H1 (cell line): ENCODE data around the gene OPN1MW3. TPM values are rescaled to one million over a fixed set of nuclear protein-coding genes. Genes with fewer than 3 reads are reported as not detected.
"Not testable (repeated sequence)": the region's sequence is repeated elsewhere in the genome, so short reads cannot be mapped to it uniquely, and the experiment has no call there.

ENCODE experiments used
- CTCF ChIA-PET: fragments of 300-600 bp; sonication (Branson Sonifier 250); formaldehyde crosslinking; loops from one replicate; lab custom pipeline; 2021; ENCODE audit not compliant: partially characterized antibody; lab: Charles Lee
- POLR2A ChIA-PET: fragments of 300-600 bp; sonication (Branson Sonifier 250); formaldehyde crosslinking; loops from one replicate; lab custom pipeline; 2021; ENCODE audit warnings: inconsistent platforms; ENCODE audit not compliant: partially characterized antibody; lab: Charles Lee
- DNase-seq, 2 experiments: peaks; one replicate each; pipeline versions ENCODE4 v3.0.0 to v3.0.0-alpha.2; 2010 to 2022; ENCODE audit warnings: low spot score in 2 of 2, low read depth in 1 of 2, mixed read lengths in 1 of 2
- FAIRE-seq: peaks from 2 replicates; lab custom pipeline; 2011; peaks lifted over from hg19 to GRCh38; lab: Jason Lieb, UNC
- H2AFZ ChIP-seq: 2 replicates; pipeline ENCODE4 v1.8.1; 2012; ENCODE audit warnings: low read length, inconsistent platforms
- H2AK5ac ChIP-seq: 2 replicates; pipeline ENCODE4 v1.6.1; 2013; ENCODE audit warnings: low read depth, low read length
- H2BK120ac ChIP-seq: replicated peaks from 2 replicates; pipeline ENCODE3; 2013; ENCODE audit warnings: low read depth, low read length, inconsistent platforms
- H2BK12ac ChIP-seq: 2 replicates; pipeline ENCODE4 v1.6.1; 2013; ENCODE audit warnings: low read depth, low read length
- H2BK15ac ChIP-seq: 2 replicates; pipeline ENCODE4 v1.6.1; 2013; ENCODE audit warnings: low read length
- H2BK20ac ChIP-seq: 2 replicates; pipeline ENCODE4 v1.6.1; 2013; ENCODE audit warnings: low read length
- H2BK5ac ChIP-seq: 2 replicates; pipeline ENCODE4 v1.6.1; 2013; ENCODE audit warnings: low read depth, low read length
- H3K14ac ChIP-seq: 2 replicates; pipeline ENCODE4 v1.6.1; 2013; ENCODE audit warnings: inconsistent platforms; ENCODE audit not compliant: insufficient read length
- H3K18ac ChIP-seq: 2 replicates; pipeline ENCODE4 v1.6.1; 2013; ENCODE audit warnings: low read length; ENCODE audit errors: extremely low read depth
- H3K23ac ChIP-seq: 2 replicates; pipeline ENCODE4 v1.6.1; 2013; ENCODE audit warnings: inconsistent platforms; ENCODE audit not compliant: insufficient read length
- H3K23me2 ChIP-seq: 2 replicates; pipeline ENCODE4 v1.6.1; 2013; ENCODE audit warnings: low read depth, low read length
- H3K27ac ChIP-seq: 2 replicates; pipeline ENCODE4 v1.6.1; 2011; ENCODE audit warnings: low read depth, low read length, inconsistent platforms
- H3K27me3 ChIP-seq, 4 experiments: replicated peaks in 1 of 4; 1 replicate in 1 of 4; 2 replicates in 3 of 4; pipeline versions ENCODE4 v1.6.1 to v1.8.1; 2011 to 2013; ENCODE audit warnings: low read length in 3 of 4, mild to moderate bottlenecking in 3 of 4, inconsistent platforms in 2 of 4, mixed read lengths in 2 of 4, moderate library complexity in 1 of 4; ENCODE audit not compliant: control insufficient read depth in 3 of 4, insufficient read depth in 3 of 4; ENCODE audit errors: extremely low read depth in 1 of 4
- H3K36me3 ChIP-seq, 4 experiments: 2 replicates each; pipeline versions ENCODE4 v1.6.1 to v1.8.1; 2011 to 2013; ENCODE audit warnings: mild to moderate bottlenecking in 4 of 4, low read length in 3 of 4, moderate library complexity in 2 of 4, control low read depth in 1 of 4, inconsistent platforms in 1 of 4; ENCODE audit not compliant: insufficient read depth in 4 of 4, control insufficient read depth in 2 of 4
- H3K4ac ChIP-seq: replicated peaks from 2 replicates; pipeline ENCODE3; 2013; ENCODE audit warnings: low read length, low read depth, mixed read lengths, inconsistent platforms; ENCODE audit not compliant: insufficient read length
- H3K4me1 ChIP-seq, 4 experiments: replicated peaks in 1 of 4; 1 replicate in 1 of 4; 2 replicates in 3 of 4; pipeline versions ENCODE4 v1.6.1 to v1.8.1; 2011 to 2013; ENCODE audit warnings: low read length in 3 of 4, inconsistent platforms in 2 of 4, mixed read lengths in 1 of 4; ENCODE audit not compliant: insufficient read depth in 4 of 4, control insufficient read depth in 3 of 4
- H3K4me2 ChIP-seq, 2 experiments: 2 replicates each; pipeline versions ENCODE4 v1.6.1 to v1.8.1; 2011 to 2013; ENCODE audit warnings: low read depth in 2 of 2, low read length in 2 of 2, control low read depth in 1 of 2, inconsistent platforms in 1 of 2, mild to moderate bottlenecking in 1 of 2; ENCODE audit not compliant: insufficient read depth in 1 of 2
- H3K4me3 ChIP-seq, 4 experiments: fragments of 200-600, 300-600 bp in 1 of 4; sonication (generic), shearing (Covaris generic), sonication (Bioruptor Twin) in 1 of 4; 2 replicates each; pipeline versions ENCODE4 v1.5.1 to v1.8.1; 2011 to 2016; ENCODE audit warnings: low read length in 4 of 4, low read depth in 3 of 4, control low read depth in 2 of 4, inconsistent platforms in 2 of 4, mild to moderate bottlenecking in 2 of 4, mixed read lengths in 1 of 4, moderate library complexity in 1 of 4; ENCODE audit not compliant: insufficient read depth in 2 of 4; ENCODE audit errors: extremely low read depth in 1 of 4
- H3K56ac ChIP-seq: replicated peaks from 2 replicates; pipeline ENCODE3; 2013; ENCODE audit warnings: low read depth, mild to moderate bottlenecking, mixed read lengths, low read length, inconsistent platforms; ENCODE audit not compliant: insufficient read length
- H3K79me1 ChIP-seq: 2 replicates; pipeline ENCODE4 v1.6.1; 2013; ENCODE audit warnings: low read depth, low read length, control low read depth
- H3K79me2 ChIP-seq, 2 experiments: 2 replicates each; pipeline versions ENCODE4 v1.6.1 to v1.8.1; 2012 to 2013; ENCODE audit warnings: low read length in 2 of 2, mild to moderate bottlenecking in 2 of 2, inconsistent platforms in 1 of 2; ENCODE audit not compliant: insufficient read depth in 2 of 2, control insufficient read depth in 1 of 2
- H3K9ac ChIP-seq, 4 experiments: replicated peaks in 1 of 4; 1 replicate in 1 of 4; 2 replicates in 3 of 4; pipeline versions ENCODE4 v1.6.1 to v1.8.1; 2011 to 2013; ENCODE audit warnings: low read depth in 3 of 4, low read length in 3 of 4, control low read depth in 2 of 4, mild to moderate bottlenecking in 2 of 4, moderate library complexity in 2 of 4, inconsistent platforms in 1 of 4; ENCODE audit errors: extremely low read depth in 1 of 4
- H3K9me3 ChIP-seq, 2 experiments: 2 replicates each; pipeline versions ENCODE4 v1.6.1 to v1.8.1; 2012 to 2013; ENCODE audit warnings: mild to moderate bottlenecking in 2 of 2, moderate library complexity in 2 of 2, control low read depth in 1 of 2, inconsistent platforms in 1 of 2, low read depth in 1 of 2, low read length in 1 of 2, mixed read lengths in 1 of 2; ENCODE audit not compliant: insufficient read depth in 2 of 2
- H4K20me1 ChIP-seq, 2 experiments: replicated peaks in 1 of 2; 2 replicates each; pipeline versions ENCODE3 to v1.8.1; 2011 to 2013; ENCODE audit warnings: inconsistent platforms in 2 of 2, low read length in 2 of 2, mild to moderate bottlenecking in 1 of 2; ENCODE audit not compliant: insufficient read depth in 2 of 2, control insufficient read depth in 1 of 2
- H4K5ac ChIP-seq: 2 replicates; pipeline ENCODE4 v1.6.1; 2013; ENCODE audit warnings: low read length, low read depth, mixed read lengths, inconsistent platforms; ENCODE audit not compliant: insufficient read length
- H4K8ac ChIP-seq: 2 replicates; pipeline ENCODE4 v1.8.0; 2013; ENCODE audit warnings: mild to moderate bottlenecking, moderate library complexity, low read length, inconsistent platforms; ENCODE audit not compliant: insufficient read depth; ENCODE audit errors: extremely low read depth
- H4K91ac ChIP-seq: replicated peaks from 2 replicates; pipeline ENCODE3; 2013; ENCODE audit warnings: low read length, mixed read lengths, inconsistent platforms; ENCODE audit not compliant: insufficient read length
- WGBS, 2 experiments: shearing (Covaris generic) in 1 of 2; methylation state at CpG; one replicate each; pipeline versions ENCODE4 v1.1.6 to v1.1.7; 2013 to 2015; ENCODE audit warnings: low lambda C conversion rate in 2 of 2, mixed read lengths in 2 of 2, inconsistent platforms in 1 of 2, low coverage in 1 of 2, missing lambda C conversion rate in 1 of 2; ENCODE audit not compliant: insufficient replicate concordance in 2 of 2, insufficient coverage in 1 of 2, insufficient read length in 1 of 2; ENCODE audit errors: extremely low coverage in 1 of 2, missing lambda C conversion rate in 1 of 2; 5-methylcytosine and 5-hydroxymethylcytosine counted together
- polyA plus RNA-seq, 7 experiments: library from polyadenylated mRNA; depleted of rRNA in 3 of 7; stranded (reverse) in 5 of 7; unstranded in 2 of 7; fragments of >200 nt in 5 of 7; fragments of 200-250 nt in 2 of 7; gene quantifications; 1 replicate in 5 of 7; 2 replicates in 1 of 7; 4 replicates in 1 of 7; pipeline versions ENCODE4 v1.2.1 to v1.2.3, GENCODE V29; 2011 to 2013; ENCODE audit warnings: missing spikeins in 2 of 7, mixed read lengths in 2 of 7
- total RNA-seq: library from RNA; stranded (reverse); fragmentation: NEBNext Ultra II Directional; extraction: Animal tissue kit (Norgen Biotek cat#: 25700); gene quantifications from 2 replicates; pipeline ENCODE4 v1.2.1, GENCODE V29; 2021

Gene OPN1MW3
- total and polyA plus RNA-seq, 2 of the 8 experiments (the other 6 are each of a cell fraction or from before 2014, with no cell fraction given): not detected

DNA sequence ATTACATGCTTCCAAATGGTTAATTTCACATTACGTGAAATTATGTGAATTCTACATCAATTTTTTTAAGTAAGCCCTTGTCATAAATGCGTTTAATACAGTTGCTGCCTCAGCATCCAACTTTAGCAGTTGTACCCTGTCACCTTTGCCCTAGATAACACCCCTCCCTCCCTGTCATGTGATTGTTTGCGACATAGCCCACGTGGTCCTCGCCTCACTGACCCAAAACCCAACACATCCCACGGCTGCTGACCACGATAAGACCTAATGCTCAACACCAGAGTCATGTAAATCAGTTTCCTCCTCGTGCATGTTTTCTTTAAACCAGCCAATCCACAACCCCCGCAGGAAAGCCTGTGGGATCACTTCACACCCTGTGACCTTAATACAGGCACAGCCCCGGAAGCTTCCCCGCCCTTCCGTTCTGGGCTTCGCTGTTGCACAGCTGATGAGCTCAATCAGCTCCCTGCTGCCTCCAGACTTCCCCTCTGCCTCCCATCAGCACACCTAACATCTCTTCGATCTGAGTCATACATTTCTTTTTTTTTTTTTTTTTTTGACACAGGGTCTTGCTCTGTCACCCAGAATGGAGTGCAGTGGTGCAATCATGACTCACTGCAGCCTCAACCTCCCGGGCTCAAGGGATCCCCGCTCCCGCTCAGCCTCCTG is 9.9 kb upstream of the OPN1MW3 start:
- CTCF ChIA-PET, H3K23me2 ChIP-seq, H3K23ac ChIP-seq, H2AK5ac ChIP-seq, H2BK120ac ChIP-seq, H4K91ac ChIP-seq, H4K8ac ChIP-seq, H2BK5ac ChIP-seq, DNase-seq, H3K14ac ChIP-seq, H3K56ac ChIP-seq, H3K9ac ChIP-seq, H3K4me2 ChIP-seq, H4K20me1 ChIP-seq, H3K18ac ChIP-seq, H3K79me1 ChIP-seq, H4K5ac ChIP-seq, H3K4me3 ChIP-seq, H3K27ac ChIP-seq, H3K9me3 ChIP-seq, H3K4ac ChIP-seq, H2BK15ac ChIP-seq, H3K27me3 ChIP-seq, H2AFZ ChIP-seq, H3K79me2 ChIP-seq, POLR2A ChIA-PET, H3K36me3 ChIP-seq, FAIRE-seq, H2BK12ac ChIP-seq, H3K4me1 ChIP-seq, H2BK20ac ChIP-seq: not testable (repeated sequence)
- no CpG with 5 or more reads among the region's 17 CpGs for WGBS, 2 experiments

DNA sequence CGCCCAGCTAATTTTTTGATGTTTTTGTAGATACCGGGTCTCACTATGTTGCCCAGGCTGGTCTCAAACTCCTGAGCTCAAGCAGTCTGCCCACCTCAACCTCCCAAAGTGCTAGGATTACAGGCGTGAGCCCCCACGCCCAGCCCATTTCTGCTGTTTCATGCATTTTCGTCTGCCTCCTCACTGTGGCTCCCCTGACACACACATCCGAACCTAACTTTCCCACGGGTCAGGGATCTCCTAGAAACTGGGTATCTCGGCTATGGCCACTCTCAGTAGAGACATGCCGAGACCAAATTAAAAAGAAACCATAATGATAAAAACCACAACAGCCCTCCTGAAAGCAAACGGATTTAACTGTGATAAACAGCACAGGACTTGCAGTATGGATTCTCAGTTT is 9.3 kb upstream of the OPN1MW3 start:
- FAIRE-seq, H3K23ac ChIP-seq: not testable (repeated sequence)
- no CpG with 5 or more reads among the region's 10 CpGs for WGBS, 2 experiments

More for the DNA sequence above, 9.3 kb upstream of the OPN1MW3 start:
- H3K9me3 ChIP-seq, H2BK120ac ChIP-seq, H3K4ac ChIP-seq, H2BK20ac ChIP-seq, H3K4me2 ChIP-seq, H3K56ac ChIP-seq, H2AK5ac ChIP-seq, H4K8ac ChIP-seq, H2AFZ ChIP-seq, H2BK15ac ChIP-seq, H3K18ac ChIP-seq, H4K91ac ChIP-seq, H3K23me2 ChIP-seq, H2BK12ac ChIP-seq, H3K4me1 ChIP-seq, H4K20me1 ChIP-seq, H3K27ac ChIP-seq, POLR2A ChIA-PET, H3K9ac ChIP-seq, DNase-seq, H2BK5ac ChIP-seq, CTCF ChIA-PET, H4K5ac ChIP-seq, H3K79me2 ChIP-seq, H3K79me1 ChIP-seq, H3K36me3 ChIP-seq, H3K14ac ChIP-seq, H3K4me3 ChIP-seq, H3K27me3 ChIP-seq: not testable (repeated sequence)
